Measurements from ENCODE around the gene UBC.

UBC gene

DNA sequence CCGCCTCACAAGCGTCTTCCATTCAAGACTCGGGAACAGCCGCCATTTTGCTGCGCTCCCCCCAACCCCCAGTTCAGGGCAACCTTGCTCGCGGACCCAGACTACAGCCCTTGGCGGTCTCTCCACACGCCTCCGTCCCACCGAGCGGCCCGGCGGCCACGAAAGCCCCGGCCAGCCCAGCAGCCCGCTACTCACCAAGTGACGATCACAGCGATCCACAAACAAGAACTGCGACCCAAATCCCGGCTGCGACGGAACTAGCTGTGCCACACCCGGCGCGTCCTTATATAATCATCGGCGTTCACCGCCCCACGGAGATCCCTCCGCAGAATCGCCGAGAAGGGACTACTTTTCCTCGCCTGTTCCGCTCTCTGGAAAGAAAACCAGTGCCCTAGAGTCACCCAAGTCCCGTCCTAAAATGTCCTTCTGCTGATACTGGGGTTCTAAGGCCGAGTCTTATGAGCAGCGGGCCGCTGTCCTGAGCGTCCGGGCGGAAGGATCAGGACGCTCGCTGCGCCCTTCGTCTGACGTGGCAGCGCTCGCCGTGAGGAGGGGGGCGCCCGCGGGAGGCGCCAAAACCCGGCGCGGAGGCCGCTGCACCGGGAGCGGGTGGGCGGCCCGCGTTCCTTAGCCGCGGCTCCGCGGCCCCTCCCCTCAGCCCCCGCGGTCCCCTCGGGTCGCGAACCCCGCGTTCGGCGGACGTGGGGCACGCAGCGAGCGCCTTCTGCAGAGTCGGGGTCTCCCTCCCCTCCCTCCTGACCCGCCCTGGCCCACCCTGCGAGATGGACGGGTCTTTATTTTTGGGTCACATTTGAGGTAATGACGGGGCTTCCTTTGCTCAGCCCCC, at the start of gene UBC:
Gene UBC, minus strand, starts transcription at position 259 of the 847 bp plus-strand sequence. CDS start 879 bp downstream, outside the sequence.
- in situ Hi-C loops (cut with MboI; ENCODE audit: low sequenced_read_pairs), result no loop called here

DNA sequence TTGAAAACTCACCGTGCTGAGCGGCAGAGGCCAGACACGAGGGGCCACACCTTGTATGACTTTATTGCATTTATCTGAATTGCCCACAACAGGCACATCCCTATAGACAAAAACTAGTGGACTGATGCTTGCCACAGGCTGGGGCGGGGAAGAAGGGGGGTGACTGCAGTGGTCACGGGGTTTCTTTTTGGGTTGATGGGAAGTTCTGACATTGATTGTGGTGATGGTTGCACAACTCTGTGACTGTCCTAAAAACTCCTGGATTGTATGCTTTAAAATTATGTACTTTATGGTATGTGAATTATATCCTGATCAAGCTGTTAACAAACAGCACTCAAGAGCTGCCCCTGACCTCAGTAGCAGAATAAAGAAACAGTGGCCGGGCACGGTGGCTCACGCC, 48.8 kb upstream of the UBC start:
- in situ Hi-C loops (cut with MboI; ENCODE audit: low sequenced_read_pairs), result no loop called here

DNA sequence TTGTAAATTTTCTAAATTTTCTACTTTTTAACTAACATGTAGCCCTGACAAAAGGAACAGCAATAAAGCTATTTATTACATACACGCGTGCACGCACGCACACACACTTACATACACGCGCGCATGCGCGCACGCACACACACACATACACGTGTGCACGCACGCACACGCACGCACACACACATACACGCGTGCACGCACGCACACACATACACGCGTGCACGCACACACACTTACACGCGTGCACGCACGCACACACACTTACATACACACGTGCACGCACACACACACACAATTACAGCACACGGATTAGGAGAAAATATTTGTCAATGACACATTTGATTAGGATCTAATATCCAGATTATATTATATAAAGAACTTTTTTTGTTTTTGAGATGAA, 46.6 kb upstream of the UBC start:
- in situ Hi-C loops (cut with MboI; ENCODE audit: low sequenced_read_pairs), result no loop called here

DNA sequence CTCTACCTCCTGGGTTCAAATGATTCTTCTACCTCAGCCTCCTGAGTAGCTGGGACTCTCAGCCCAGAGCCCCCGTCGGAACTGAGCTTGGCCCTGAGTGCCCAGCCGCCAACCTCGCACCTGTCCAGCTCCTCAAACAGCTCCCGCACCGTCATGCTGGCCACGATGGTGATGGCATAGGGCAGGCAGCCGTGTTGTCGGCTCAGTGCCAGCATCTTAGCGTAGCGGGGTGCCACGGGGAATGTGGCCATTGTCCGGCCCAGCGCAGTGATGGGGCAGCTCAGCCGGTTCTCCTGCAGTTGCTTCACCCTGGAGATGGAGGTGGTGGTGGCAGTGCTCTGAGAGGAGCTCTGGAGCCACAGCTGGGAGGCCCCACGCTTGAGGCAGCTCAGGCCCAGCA, 42.1 kb upstream of the UBC start:
- in situ Hi-C loops (cut with MboI; ENCODE audit: low sequenced_read_pairs), result no loop called here

DNA sequence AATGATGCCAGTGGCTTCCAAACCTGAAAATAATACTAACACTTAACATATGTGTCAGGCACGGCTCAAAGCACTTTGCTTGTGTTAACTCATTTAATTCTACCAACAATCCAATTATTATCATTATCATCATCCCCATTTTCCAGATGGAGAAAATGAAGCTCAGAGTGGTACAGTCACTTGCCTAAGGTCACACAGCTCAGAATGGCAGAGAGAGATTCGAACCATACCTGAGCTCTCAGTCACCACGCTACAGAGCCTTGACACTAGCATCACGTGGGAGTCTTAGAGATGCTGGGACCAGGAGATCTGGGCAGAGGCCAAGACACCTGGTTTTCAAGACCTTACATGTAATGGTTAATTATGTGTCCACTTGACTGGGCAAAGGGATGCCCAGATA, 40.3 kb upstream of the UBC start:
- in situ Hi-C loops (cut with MboI; ENCODE audit: low sequenced_read_pairs), result no loop called here

DNA sequence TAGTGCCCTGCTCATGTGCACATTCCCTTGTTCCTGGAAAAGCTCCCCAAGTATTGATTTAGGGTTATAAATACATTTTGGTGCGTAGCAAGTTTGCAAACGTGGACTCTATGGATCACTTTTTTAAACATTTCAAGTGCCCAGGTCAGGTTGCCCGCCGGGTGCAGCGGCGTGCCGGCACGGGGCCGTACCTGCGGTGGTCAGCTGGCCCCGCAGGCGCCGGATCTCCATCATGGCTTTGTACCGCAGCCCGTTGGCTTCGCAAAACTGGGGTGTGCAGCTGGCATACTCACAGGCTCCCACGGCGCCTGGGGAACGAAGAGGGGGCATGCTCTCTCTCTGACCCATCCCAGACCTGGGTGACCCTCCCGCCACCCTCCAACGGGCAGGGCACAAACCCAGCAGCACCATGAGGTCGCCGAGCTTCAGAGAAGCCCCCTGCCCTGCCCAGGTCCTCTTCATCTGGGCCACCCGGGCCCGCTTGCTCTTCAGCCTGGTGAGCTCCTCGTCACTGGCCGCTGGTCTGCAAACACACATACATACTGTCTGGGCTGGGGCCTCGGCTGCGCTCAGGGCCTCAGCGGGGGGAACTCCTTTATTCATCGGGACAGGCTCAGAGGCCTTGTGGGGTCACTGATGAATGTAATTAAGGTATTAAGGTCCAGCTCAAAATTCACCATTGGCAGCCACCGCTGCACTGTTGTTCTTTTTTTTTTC, 39.4 kb upstream of the UBC start:
- in situ Hi-C loops (cut with MboI; ENCODE audit: low sequenced_read_pairs), result no loop called here

DNA sequence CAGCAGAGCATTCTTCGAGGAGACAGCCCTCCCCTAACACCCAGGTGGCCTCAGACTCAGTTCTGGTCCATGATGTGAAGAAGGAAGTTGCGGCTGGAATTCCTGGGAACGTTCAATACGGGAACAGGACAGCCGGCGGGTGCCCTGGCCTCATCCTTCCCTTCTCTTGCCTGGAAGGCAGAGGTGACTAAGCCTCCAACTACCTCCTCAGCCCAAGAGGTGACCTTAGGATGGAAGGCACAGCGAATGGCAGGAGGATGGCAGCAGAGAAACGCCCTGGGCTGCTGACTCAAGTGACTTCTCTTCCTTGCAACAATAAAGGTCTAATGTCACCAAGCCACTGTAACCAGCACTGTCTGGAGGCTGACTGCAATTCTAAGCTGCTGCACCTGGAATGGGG, 38.4 kb upstream of the UBC start:
- in situ Hi-C loops (cut with MboI; ENCODE audit: low sequenced_read_pairs), result no loop called here

DNA sequence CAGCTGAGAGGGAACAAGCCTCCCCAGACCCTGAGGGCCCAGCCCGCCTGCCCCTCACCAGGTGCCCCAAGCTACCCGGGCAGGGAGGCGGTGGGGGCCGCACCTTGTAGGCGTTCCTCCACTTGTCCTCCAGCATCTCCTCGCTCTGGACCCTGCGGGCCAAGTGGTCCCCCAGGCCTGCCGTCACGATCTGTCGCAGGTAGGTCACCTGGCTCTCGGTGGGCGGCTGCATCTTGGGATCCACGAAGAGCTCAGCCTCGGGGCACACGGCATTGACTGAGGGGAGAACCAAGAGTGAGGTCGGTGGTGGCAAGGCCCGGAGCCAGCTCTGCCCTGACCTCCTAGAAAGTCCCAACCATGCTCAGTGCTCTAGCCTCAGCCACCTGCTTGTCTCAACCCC, 37.8 kb upstream of the UBC start:
- in situ Hi-C loops (cut with MboI; ENCODE audit: low sequenced_read_pairs), result no loop called here

DNA sequence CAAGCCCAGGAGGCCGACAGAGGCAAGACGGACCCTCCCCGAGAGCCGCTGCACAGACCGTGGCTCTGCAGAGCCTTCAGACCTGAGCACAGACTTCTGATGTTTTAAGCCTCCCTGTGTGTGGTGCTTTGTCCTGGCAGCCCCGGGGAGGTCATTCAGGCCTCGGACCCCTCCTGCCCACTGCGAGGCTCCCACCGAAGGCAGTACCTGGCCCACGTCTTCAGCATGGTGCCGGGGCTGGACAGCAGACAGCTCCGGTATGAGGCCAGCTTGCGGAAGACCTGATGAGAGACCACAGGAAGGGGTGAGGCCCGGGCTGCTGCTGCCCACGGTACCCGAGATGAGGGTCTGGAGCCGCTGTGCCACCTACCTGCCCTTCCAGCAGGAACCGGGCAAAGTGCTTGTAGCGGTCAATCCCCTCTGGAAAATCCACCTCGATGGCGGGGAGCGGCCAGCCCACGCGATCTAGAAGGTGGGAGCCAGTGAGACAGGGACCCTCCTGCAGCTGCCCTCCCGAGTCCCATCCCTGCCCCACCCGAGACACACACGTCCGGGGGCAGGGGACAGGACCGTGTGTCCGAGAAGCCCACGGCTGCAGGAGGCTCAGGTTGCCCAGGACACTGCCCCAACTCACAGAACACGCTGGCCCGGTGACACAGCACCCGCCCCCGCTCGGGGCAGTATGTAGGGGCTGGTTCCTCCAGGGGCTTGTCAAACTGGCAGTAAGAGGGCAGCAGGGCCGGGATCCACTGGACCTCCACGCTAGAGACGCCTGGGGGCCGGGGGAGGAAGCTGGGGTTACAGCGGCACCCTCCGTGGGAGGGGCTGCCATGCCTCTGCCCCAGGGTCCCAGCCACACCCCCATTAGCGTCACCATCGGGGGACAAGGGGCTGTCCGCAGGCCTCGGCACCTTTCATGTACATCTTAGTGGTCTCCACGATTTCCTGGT, 35.6 kb upstream of the UBC start:
- in situ Hi-C loops (cut with MboI; ENCODE audit: low sequenced_read_pairs), result no loop called here

DNA sequence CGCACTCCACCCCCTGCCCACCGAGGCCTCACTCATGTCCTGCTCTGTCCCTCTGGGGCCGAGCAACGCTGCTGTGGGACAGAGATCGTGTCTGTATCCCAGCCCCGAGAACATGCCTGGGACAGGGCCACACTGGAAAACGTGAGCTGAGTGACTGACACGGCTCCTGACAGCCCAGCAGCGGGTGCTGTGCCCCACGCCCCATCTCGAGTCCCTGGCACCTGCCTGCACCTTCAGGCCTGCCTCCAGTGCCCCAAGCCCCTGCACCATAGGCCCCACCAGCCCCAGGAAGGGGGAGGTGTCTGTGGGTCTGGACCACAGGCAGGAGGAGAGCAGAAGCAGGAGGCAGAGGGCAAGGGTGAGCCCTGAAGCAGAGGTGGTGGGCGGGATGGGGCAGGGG, 34.6 kb upstream of the UBC start:
- in situ Hi-C loops (cut with MboI; ENCODE audit: low sequenced_read_pairs), result no loop called here

DNA sequence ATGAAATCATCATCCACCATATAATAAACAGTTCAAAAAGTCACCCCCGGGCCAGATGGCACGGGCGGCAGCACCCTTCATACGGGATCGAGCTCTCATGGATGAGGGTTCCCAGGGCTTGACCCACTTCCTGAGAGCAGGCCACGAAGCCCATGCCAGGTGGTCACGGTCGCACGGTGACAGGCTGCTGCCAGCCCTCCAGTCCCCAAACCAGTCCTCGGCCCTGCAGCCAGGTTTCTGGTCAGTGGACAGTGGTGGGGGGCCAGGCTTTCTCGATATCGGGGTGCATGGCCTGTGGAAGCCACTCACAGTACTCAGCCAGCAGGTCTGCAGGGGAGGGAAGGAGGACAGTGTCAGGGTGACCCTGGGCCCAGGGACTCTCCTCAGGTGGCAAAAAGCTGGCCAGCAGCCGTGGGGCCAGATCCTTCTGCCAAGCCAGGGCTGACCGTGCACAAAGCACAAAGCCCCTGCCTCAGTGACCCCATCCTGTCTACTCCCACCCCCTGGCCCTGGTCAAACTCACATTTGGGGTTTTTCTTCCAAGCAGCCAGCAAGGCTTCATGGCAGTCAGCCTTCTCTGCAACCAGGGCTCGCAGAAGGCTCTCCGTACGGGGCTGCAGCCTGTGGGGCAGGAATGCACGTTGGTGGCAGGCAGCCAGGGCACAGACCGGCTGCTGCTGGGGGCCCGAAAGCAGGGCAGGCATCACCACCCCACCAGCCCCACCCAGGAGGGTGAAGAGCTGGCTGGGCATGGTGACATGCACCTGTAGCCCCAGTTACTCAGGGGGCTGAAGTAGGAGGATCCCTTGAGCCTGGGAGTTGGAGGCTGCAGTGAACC, 33.3 kb upstream of the UBC start:
- in situ Hi-C loops (cut with MboI; ENCODE audit: low sequenced_read_pairs), result no loop called here

DNA sequence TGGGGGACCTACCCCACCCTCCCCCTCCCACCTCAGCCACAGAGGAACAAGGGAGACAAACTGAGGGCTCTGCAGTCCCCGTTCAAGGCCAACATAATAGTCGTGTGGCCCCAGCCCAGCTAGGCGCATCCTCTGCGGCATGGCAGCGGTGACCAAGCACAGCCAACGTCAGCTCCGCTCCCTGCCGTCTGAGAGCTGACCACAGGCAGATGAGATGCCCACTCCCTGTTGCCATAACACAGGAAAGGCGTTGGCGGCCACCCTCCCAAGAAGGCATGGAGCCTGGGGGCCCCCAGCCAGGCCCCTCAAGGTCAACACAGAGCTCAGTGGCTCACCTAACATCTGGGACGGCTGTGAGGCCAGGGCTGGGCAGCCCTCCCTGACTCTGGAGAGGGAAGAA, 32.6 kb upstream of the UBC start:
- in situ Hi-C loops (cut with MboI; ENCODE audit: low sequenced_read_pairs), result no loop called here

DNA sequence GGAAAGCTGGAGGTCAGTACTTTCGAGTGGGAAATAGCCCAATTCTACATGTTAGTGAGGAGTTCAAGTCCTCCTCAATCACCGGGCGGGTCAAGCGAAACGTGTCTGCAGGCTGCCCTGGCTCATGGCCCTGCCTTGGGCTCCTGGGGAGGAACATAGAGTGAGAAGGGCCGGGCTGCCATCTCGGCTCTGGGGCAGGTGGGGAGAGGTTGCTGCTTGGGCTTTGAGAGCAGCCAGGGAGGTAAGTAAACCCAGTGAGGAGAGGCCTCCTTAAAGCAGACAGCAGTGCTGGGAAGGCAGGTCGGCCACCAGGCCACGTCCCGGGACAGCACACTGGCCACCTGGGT, 32.0 kb upstream of the UBC start:
- in situ Hi-C loops (cut with MboI; ENCODE audit: low sequenced_read_pairs), result no loop called here

DNA sequence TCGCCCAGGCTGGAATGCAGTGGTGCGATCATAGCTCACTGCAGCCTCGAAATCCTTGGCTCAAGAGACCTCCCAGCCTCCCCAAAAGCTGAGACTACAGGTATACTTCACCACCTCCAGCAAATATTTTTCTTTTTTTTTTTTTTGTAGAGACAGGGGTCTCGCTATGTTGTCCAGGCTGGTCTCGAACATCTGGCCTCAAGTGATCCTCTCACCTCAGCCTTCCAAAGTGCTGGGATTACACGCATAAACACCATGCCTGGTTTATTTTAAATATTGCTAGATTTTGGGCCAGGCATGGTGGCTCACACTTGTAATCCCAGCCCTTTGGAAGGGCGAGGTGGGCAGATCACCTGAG, 26.7 kb upstream of the UBC start:
- in situ Hi-C loops (cut with MboI; ENCODE audit: low sequenced_read_pairs), result no loop called here

DNA sequence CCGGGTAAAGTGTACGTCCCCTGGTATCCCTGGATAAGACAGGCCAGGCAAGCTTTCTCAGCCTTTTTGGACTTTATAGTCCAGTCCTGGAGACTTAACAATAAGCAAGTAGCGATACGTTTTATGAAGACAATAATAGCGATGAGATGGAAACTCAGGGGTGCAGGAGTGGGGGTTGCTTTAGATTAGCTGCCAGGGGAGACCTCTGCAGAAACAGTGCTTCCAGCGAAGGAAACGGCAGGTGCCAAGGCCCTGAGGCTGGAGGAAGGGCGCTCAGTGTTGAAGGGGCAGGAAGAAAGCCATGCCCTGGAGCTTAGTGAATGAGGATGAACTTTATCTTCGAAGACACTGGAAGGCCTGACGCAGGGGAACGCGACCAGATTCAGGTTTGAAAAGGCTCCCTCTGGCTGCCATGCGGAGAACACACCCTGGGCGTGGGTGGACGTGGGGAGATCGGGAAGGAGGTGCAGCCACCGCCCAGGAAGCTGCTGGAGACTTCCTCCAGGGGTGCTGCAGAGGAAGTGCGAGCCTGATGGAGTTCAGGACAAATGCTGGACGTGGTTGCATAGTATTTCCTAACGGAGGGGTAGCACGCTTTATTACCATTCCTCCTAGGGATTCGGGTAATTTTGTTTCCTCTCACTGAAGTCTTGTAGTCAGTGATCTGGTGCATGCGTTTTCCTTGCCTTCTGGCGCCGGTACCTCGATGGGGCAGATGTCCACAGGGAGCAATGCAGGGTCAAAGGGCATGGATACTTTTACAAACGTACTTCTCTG, 26.1 kb upstream of the UBC start:
- in situ Hi-C loops (cut with MboI; ENCODE audit: low sequenced_read_pairs), result no loop called here

DNA sequence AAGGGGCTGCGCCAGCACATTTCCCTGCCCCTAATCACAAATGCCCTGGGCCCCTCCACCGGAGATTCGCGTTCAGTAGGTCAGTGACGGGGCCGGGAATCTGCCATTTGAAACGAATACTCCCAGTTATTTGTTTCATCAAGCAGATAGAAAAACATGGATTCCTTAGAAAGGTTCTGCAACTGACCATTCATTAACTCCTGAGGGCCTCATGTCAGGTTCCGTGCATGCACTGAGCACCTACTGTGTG, 25.6 kb upstream of the UBC start:
- in situ Hi-C loops (cut with MboI; ENCODE audit: low sequenced_read_pairs), result no loop called here

DNA sequence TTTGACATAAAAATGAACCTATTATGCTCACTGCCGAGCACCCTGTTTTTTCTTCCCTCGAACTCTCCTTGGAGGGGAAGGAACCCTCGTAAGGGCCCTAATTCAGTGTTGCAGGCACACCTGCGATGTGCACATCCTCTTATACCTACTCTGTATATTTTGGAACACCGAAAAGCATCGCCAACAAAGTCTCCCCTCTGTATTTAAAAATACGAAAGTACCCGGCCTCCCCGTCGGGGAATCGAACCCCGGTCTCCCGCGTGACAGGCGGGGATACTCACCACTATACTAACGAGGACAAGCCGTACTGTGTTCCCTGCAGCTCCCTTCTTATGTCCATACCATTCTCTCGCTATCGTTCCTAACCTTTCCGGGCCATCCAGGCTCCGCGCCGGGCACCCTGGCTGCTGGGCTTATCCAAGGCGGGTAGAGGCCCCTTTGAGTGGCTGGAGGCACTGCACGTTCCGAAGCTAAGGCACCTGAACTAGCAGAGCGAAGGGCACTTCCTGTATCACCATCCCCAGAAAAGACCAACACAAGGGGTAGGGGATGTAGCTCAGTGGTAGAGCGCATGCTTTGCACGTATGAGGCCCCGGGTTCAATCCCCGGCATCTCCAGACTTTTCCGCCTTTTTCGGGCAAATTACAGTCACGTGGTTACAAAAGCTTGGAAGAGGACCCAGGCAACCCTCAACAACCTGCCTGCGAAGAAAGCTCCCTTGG, 25.1 kb upstream of the UBC start:
- in situ Hi-C loops (cut with MboI; ENCODE audit: low sequenced_read_pairs), result no loop called here

DNA sequence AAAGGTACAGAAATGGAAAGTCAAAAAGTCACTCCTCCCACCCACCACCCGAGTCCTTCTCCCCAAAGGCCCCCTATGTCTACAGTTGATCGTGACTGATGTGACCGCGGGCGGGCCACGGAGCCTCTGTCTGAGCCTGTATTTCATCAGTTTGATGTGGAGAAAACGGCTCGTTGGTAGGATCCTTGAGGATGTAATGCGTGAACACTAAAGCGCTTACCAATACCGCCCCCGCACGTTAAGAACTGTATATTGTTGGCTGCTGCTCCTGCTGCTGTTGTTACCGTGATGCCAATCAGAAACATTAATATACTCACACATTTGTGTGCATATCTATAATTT, 24.6 kb upstream of the UBC start:
- in situ Hi-C loops (cut with MboI; ENCODE audit: low sequenced_read_pairs), result no loop called here

DNA sequence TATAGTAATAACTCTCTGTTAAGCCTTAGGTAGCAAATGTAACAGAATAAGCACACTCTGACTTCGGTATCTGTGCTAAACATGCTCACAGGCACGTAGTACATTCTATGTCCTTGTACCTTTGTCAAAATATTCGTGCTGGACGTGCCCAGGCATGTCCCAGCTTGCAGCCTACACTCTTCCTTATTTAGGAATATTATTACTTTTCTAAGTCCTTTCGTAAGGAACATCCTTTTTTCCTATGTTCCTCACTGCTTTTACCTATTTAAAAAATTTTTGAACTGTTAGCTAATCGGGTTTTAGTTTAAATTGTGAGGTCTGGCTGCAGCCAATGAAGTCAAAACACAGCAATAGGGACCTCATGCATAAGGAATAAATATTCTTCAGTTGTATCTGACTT, 24.1 kb upstream of the UBC start:
- in situ Hi-C loops (cut with MboI; ENCODE audit: low sequenced_read_pairs), result no loop called here

DNA sequence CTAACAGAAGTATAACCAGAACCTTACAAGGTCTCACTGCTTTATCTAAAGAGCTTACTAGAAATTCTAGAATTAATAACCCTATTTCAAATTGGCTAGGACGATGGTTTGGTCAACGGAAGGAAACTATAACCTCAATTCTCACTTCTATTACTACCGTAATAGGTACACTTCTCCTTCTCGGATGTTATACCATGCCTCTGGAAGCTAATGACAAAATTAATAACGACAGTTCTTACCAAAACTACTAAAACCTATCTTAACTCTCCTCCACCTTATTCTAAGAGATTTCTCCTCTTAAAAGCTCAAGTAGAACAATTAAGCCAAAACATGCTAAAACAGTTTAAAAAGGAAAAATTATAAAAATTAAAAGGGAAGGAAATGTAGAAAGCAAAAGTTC, 23.7 kb upstream of the UBC start:
- in situ Hi-C loops (cut with MboI; ENCODE audit: low sequenced_read_pairs), result no loop called here
